ENCODE results near the gene UFC1.

UFC1 gene

GRCh38 chr1:161166669-161167548 is 13.1 kb downstream of the UFC1 start:
- DNase-seq (ENCODE audit: insufficient read length, low spot score) (no peak), FAIRE-seq (peak; percentile 44)

DNA sequence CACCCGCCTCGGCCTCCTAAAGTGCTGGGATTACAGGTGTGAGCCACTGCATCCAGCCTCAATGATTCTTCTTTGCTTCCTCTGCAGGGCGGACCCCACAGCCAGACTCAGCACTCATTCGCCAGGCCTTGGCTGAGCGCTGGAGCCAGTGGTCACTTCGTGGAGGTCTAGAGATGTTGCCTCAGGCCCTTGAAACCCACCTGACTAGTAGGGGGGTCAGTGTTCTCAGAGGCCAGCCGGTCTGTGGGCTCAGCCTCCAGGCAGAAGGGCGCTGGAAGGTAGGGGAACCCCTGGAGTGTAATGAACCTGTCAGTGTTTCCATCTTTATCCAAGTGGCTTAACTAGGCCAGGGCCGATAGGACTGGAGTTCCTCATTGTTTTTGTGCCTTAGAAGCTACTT is 15.1 kb downstream of the UFC1 start:
- FAIRE-seq (no peak), DNase-seq (ENCODE audit: insufficient read length, low spot score) (no peak)

DNA sequence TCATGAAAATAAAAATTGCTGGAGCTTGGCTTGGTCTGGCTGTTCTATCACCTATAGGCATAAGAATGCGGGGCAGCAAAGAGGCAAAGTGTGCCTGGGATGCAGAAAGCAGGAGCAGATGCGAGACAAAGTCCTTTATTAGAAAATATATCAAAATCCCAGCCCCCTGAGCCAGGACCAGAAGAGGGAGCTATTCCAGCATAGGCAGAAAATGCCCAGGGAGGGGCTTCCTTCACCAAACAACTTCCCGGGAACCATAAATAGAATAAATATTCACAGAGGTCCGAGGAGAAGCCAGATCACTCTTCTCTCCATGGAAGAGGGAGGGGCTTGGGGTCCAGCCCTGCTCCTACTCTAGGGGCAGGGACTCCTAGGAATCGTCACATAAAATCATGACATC is 17.4 kb downstream of the UFC1 start:
- FAIRE-seq: no peak
- no peak for DNase-seq (ENCODE audit: insufficient read length, low spot score)

DNA sequence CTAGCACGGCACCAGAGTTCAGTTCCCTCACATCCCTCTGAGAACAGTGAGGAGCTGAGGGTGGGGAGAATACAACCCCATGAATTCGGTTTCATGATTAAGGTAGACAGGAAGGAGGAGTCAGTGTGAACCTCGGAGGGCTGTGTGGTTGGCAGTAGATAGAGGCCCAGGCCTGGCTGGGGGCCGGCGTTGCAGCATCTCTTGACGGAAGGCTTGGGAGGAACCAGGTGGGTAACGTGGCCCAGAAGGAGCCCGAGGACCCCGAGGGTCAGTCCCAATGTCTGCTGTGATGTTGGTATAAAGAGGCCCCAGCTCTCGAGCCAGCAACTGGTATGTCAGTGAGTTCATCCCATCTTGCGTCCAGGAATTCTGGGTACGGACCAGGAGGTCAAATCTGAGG is 17.9 kb downstream of the UFC1 start:
- FAIRE-seq (no peak), DNase-seq (ENCODE audit: insufficient read length, low spot score) (no peak)

DNA sequence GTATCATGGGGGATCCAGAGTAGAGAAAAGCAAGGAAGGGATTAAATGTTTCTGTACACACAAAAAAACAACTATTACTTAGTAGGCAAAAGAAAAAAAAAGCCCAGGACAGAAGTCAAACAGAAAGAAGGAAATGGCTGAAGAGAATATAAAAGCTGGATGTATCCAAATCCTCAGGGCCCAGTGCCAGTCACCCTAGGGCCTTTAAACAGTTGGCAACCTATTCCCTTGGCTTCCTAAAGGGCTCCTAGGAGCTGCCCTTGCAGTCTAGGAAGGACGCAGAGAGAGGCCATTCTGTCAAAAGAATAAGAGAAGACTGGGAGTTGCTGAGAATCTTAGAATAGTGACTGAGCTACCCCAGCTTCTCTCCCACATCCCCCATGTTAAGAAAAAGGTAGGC is 18.6 kb downstream of the UFC1 start:
- DNase-seq (ENCODE audit: insufficient read length, low spot score): no peak
- no peak for FAIRE-seq

GRCh38 chr1:161172776-161173376 is 19.1 kb downstream of the UFC1 start:
- FAIRE-seq: no peak

GRCh38 chr1:161173711-161174110 is 19.9 kb downstream of the UFC1 start:
- DNase-seq (ENCODE audit: insufficient read length, low spot score) (no peak), FAIRE-seq (no peak)

More at GRCh38 chr1:161172776-161173376, 19.1 kb downstream of the UFC1 start:
- no peak for DNase-seq (ENCODE audit: insufficient read length, low spot score)

- no peak for FAIRE-seq
- no peak for DNase-seq (ENCODE audit: insufficient read length, low spot score)
These were observed 21.1 kb downstream of the UFC1 start for GRCh38 chr1:161174911-161175310.

DNA sequence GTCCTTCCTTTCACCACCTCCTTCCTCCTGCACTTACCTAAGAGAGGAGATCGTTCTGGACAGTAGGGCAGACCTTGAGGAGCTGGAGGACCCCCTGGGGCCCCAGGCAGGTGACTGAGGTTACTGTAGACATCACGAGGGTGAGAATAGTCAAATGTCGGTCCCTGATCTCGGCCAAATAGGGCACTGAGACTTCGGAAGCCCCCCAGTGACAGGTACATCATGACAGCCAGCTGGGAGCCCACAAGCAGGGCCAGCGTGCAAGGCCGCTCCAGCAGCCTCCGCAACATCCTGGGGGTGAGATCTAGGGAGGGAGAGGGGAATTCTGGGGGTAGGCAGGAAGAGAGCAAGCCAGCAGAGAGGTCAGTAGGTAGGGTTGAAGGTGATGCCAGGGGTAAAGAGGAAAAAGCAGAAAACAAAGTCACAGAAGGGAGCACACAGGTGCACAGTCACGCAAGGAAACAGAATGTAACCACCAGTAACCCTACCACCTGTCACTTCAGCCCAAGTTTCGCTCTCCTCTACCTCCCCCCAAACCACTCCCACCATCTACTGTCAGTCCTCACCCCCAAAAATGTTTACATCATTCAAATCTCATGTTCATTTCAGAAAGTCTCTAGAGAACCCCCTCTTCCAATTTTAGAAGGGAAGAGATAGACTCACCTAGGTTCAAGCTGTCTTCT is 22.1 kb downstream of the UFC1 start:
- DNase-seq (ENCODE audit: insufficient read length, low spot score) (no peak), FAIRE-seq (no peak)

DNA sequence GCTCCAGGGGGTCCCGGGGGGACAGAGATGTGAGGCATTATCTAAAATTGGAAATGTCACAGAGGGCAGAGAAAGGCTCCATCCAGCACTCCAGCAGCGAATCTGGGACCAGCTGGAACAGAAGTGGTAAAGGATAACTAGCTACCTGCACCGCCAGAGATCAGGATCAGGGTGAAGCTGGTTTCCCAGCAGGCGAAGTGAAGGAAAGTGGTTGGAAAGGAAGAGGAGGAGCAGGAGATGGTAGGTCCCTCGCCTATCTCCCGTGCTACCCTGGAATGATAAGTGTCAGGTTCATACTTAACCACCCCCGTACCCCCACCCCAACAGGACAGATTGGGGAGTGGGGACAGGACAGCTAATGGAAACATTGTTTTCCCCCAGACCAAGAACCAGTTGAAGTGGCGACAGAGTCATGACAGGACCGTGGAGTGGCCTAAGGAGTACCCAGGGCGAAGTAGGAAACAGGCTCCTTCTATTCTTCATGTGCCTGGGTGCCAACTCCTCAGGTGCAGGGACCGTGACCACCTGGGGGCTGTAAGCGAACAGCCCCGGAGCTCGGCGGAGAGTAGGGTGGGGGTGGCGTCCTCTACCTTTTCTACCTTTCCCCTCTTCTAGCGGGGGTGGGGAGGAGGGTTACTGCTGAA is 22.8 kb downstream of the UFC1 start:
- DNase-seq (ENCODE audit: insufficient read length, low spot score): no peak
- FAIRE-seq: no peak

GRCh38 chr1:161177112-161177935 is 23.5 kb downstream of the UFC1 start, which contains the start of gene B4GALT3:
Gene B4GALT3 (minus strand): TSS chr1:161177507. CDS start chr1:161176060, 1,447 bp downstream.
- peak; percentile 59 for FAIRE-seq

GRCh38 chr1:161177936-161178244 is 24.1 kb downstream of the UFC1 start:
- FAIRE-seq (no peak), DNase-seq (ENCODE audit: insufficient read length, low spot score) (no peak)

More at GRCh38 chr1:161177112-161177935, 23.5 kb downstream of the UFC1 start, which contains the start of gene B4GALT3:
- DNase-seq (ENCODE audit: insufficient read length, low spot score): no peak

- DNase-seq (ENCODE audit: insufficient read length, low spot score): no peak
- no peak for FAIRE-seq
These were observed 25.9 kb downstream of the UFC1 start for GRCh38 chr1:161179698-161180097.

DNA sequence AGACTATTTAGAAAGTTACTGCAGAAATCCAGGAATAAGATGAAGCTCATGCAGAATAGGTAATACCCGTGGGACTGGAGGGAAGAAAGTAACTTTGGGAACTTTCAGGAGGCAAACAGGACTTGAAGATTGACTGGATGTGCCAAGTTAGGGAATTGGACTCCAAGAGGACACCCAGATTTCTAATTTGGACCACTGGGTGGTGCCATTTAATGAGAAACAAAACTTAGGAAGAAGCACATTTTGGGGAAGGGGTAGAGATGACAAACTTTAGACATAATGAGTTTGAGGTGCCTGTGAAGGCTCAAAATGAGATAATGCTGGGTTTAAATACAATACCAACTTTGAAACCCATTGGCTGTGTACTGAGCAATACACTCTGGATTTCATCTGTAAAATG is 26.9 kb downstream of the UFC1 start:
- DNase-seq (ENCODE audit: insufficient read length, low spot score) (no peak), FAIRE-seq (no peak)

DNA sequence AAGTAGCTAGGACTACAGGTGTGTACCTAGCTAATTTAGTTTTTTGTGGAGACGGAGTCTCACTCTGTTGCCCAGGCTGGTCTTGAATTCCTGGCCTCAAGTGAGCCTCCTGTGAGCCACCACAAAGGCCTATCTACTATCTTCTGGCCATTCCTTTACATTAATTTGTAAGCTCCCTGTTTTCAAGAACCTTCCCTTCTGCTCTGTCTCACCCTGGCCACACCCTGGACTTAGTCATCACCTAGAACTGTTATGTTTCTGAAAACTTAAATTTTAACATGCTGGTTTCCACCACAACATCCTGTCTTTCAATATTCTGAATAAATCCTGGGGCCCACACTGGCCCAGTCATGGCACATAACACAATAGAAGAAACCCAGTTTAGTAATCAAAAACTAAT is 28.4 kb downstream of the UFC1 start:
- peak; percentile 82 for FAIRE-seq
- DNase-seq (ENCODE audit: insufficient read length, low spot score): no peak

- FAIRE-seq: peak; percentile 98
- DNase-seq (ENCODE audit: insufficient read length, low spot score): no peak
These were observed 31.5 kb downstream of the UFC1 start for GRCh38 chr1:161185282-161185682.

DNA sequence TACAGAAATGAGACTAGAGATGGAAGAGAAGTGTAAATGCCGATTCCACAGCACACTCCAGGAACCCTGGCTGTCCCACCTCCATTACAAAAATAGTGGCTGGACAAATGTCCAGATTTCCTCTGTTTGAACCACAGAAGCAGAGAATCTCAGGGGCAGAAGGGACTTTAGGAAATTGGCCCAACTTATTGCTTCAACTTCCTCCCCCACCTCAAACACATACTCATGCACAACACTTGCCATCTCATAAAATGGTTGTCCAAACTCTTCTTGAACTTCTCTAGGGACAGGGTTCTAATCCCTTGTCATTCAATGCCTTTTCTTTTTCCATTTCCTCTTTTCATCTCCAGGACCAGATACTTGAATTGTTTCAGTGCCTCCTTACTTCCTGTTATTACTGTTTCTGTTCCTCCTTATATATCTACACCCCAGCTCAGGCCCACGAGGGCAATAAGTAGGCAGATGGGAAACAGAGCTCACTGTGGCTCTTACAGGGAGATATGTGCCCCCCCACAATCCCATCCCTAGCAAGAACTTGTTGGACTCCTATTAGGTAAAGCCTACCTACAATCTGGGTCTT is 32.0 kb downstream of the UFC1 start:
- DNase-seq (ENCODE audit: insufficient read length, low spot score) (no peak), FAIRE-seq (no peak)

- DNase-seq (ENCODE audit: insufficient read length, low spot score): no peak
- FAIRE-seq: no peak
These were observed 33.5 kb downstream of the UFC1 start for GRCh38 chr1:161187311-161187710.

DNA sequence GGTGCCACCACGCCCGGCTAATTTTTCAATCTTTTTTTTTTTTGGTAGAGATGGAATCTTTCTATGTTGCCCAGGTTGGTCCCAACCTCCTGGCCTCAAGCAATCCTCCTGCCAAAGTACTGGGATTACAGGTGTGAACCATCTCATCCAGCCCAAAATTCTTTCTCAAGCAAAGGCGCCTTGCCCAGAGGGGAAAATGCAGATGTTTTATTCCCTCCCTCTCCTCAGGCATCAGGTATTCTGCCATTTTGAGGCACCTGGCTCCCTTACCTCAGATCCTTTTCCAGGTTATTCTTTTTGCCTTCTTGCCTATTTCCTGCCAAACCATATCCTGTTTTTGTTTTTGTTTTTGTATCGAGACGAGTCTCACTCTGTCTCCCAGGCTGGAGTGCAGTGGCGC is 34.6 kb downstream of the UFC1 start:
- no peak for DNase-seq (ENCODE audit: insufficient read length, low spot score)
- no peak for FAIRE-seq

DNA sequence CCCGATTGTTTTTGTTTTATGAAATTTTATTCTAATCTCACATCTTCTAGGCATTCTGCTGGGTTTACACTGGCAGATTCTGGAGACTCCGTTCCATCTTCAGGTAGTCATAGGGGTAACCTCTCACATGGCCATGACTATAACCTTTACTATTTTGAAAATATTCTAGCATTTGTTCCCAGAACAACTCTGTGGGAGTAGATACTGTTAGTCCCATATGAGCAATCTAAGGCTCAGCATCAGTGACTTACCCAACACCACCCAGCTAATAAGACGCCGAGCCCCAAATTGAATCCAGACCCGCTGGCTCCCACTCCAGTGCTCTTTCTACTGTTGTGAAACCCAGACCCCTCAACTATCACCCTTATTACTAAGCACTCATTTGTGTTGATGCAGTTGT is 35.3 kb downstream of the UFC1 start:
- FAIRE-seq (no peak), DNase-seq (ENCODE audit: insufficient read length, low spot score) (no peak)
